ENCODE results near the gene IDS.

- TF ChIP-seq CTCF (conservative IDR thresholded peaks at IDR 0.05), result no peak
- no peak for TF ChIP-seq ZFX (IDR thresholded peaks at IDR 0.05)
Observed at GRCh38 chrX:149471397-149471796, 33.7 kb downstream of the IDS start.
